HEK293 (cell line): Measurements from ENCODE around the gene SPO11.

Experiments
- CTCF ChIA-PET: fragments of 350-600 bp; formaldehyde crosslinking; extraction: SDS; loops from one replicate; lab custom pipeline; 2021; ENCODE audit warnings: antibody characterized with exemption; lab: Yijun Ruan, JAX
- POLR2A ChIA-PET: fragments of 300-600 bp; formaldehyde crosslinking; extraction: SDS; loops from one replicate; lab custom pipeline; 2020; ENCODE audit warnings: antibody characterized with exemption, inconsistent platforms; lab: Yijun Ruan, JAX
- H3K27ac ChIP-seq: fragments of 200-500 bp; sonication (Bioruptor generic); 2 replicates; pipeline ENCODE4 v1.5.1; 2014; ENCODE audit warnings: low read depth, low read length, control low read depth, inconsistent platforms; ENCODE audit errors: extremely low read depth
- H3K36me3 ChIP-seq, 2 experiments: fragments of 200-500 bp in 1 of 2; sonication (Bioruptor generic) in 1 of 2; 1 replicate in 1 of 2; 2 replicates in 1 of 2; pipeline ENCODE4 v1.5.1; 2014 to 2017; ENCODE audit warnings: inconsistent platforms in 2 of 2, low read length in 2 of 2; ENCODE audit not compliant: control insufficient read depth in 2 of 2, insufficient read depth in 1 of 2
- H3K4me1 ChIP-seq: fragments of 200-500 bp; sonication (Bioruptor generic); 2 replicates; pipeline ENCODE4 v1.5.1; 2014; ENCODE audit warnings: mild to moderate bottlenecking, low read length, inconsistent platforms; ENCODE audit not compliant: control insufficient read depth, insufficient read depth
- H3K4me3 ChIP-seq: 2 replicates; pipeline ENCODE4 v1.5.1; 2011; ENCODE audit warnings: low read depth, mild to moderate bottlenecking, control low read depth, low read length, moderate library complexity
- H3K9me3 ChIP-seq: fragments of 200-500 bp; sonication (Bioruptor generic); 2 replicates; pipeline ENCODE4 v1.5.1; 2014; ENCODE audit warnings: low read depth, low read length, inconsistent platforms; ENCODE audit not compliant: control insufficient read depth, insufficient read depth
- KLF9 ChIP-seq: fragments of 450-650 bp; formaldehyde crosslinking; IDR thresholded peaks from 2 replicates; pipeline ENCODE4 v1.5.1; 2016; ENCODE audit warnings: missing biosample characterization, missing genetic modification characterization, low read depth
- MEIS1 ChIP-seq: sonication (generic); formaldehyde crosslinking; IDR thresholded peaks from 2 replicates; pipeline ENCODE4 v1.8.1; 2022; ENCODE audit warnings: missing genetic modification reagents, mild to moderate bottlenecking, borderline replicate concordance
- PATZ1 ChIP-seq: fragments of 450-650 bp; formaldehyde crosslinking; IDR thresholded peaks from 2 replicates; pipeline ENCODE4 v1.5.1; 2016; ENCODE audit warnings: missing biosample characterization, missing genetic modification characterization
- PRDM6 ChIP-seq: fragments of 450-650 bp; formaldehyde crosslinking; IDR thresholded peaks from 2 replicates; pipeline ENCODE4 v1.5.1; 2017; ENCODE audit warnings: missing biosample characterization, missing genetic modification characterization
- ZFP37 ChIP-seq: fragments of 450-650 bp; formaldehyde crosslinking; IDR thresholded peaks from 2 replicates; pipeline ENCODE4 v1.5.1; 2016; ENCODE audit warnings: missing biosample characterization, missing genetic modification characterization
- ZNF121 ChIP-seq: fragments of 450-650 bp; formaldehyde crosslinking; IDR thresholded peaks from 2 replicates; pipeline ENCODE4 v1.5.1; 2016; ENCODE audit warnings: missing biosample characterization, missing genetic modification characterization
- ZNF157 ChIP-seq: fragments of 450-650 bp; formaldehyde crosslinking; IDR thresholded peaks from 2 replicates; pipeline ENCODE4 v1.5.1; 2016; ENCODE audit warnings: missing biosample characterization, missing genetic modification characterization
- ZNF280D ChIP-seq: fragments of 450-650 bp; formaldehyde crosslinking; IDR thresholded peaks from 2 replicates; pipeline ENCODE4 v1.5.1; 2016; ENCODE audit warnings: missing biosample characterization, missing genetic modification characterization
- ZNF341 ChIP-seq: fragments of 450-650 bp; formaldehyde crosslinking; IDR thresholded peaks from 2 replicates; pipeline ENCODE4; 2016; ENCODE audit warnings: low read depth, missing biosample characterization, missing genetic modification characterization
- ZNF416 ChIP-seq: fragments of 450-650 bp; formaldehyde crosslinking; IDR thresholded peaks from 2 replicates; pipeline ENCODE4 v1.5.1; 2016; ENCODE audit warnings: missing biosample characterization, missing genetic modification characterization
- ZNF423 ChIP-seq: fragments of 450-650 bp; formaldehyde crosslinking; IDR thresholded peaks from 2 replicates; pipeline ENCODE4 v1.5.1; 2016; ENCODE audit warnings: missing biosample characterization, missing genetic modification characterization
- ZNF501 ChIP-seq: fragments of 450-650 bp; formaldehyde crosslinking; IDR thresholded peaks from 2 replicates; pipeline ENCODE4 v1.5.1; 2016; ENCODE audit warnings: missing biosample characterization, missing genetic modification characterization
- ZNF514 ChIP-seq: fragments of 450-650 bp; formaldehyde crosslinking; IDR thresholded peaks from 2 replicates; pipeline ENCODE4 v1.5.1; 2016; ENCODE audit warnings: missing biosample characterization, missing genetic modification characterization
- ZNF596 ChIP-seq: fragments of 450-650 bp; IDR thresholded peaks from 2 replicates; pipeline ENCODE4 v1.5.0; 2018; ENCODE audit warnings: missing biosample characterization, mild to moderate bottlenecking, missing genetic modification characterization, moderate library complexity
- TF ChIP-seq, protein P1 (sequence below): fragments of 450-650 bp; formaldehyde crosslinking; IDR thresholded peaks from 2 replicates; pipeline ENCODE4; 2016; ENCODE audit warnings: missing biosample characterization, missing genetic modification characterization
- TF ChIP-seq, protein P2 (sequence below): fragments of 450-650 bp; formaldehyde crosslinking; IDR thresholded peaks from 2 replicates; pipeline ENCODE4 v1.5.1; 2016; ENCODE audit warnings: missing biosample characterization, missing genetic modification characterization
- TF ChIP-seq, protein P3 (sequence below): fragments of 450-650 bp; formaldehyde crosslinking; IDR thresholded peaks from 2 replicates; pipeline ENCODE4 v1.5.1; 2016; ENCODE audit warnings: missing biosample characterization, missing genetic modification characterization

The SPO11 gene

DNA sequence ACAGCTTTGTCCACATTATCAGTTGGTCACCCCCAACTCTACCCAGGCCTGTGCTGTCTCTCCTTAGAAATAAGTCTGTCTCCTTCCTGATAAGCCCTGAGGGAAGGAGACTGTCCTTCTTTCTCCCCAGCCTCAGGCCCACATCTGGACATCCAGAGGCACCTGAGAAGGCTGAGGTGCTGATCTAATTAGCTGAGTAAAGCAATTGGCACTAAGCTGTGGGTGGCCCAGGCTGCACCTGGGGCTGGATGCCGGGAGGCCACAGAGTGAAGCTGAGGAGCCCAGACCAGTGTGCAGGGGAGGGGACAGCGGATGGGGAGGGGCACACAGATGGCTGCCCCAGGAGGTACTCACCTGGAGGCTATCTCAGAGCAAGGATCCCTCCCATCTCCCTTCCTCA is 37.0 kb upstream of the SPO11 start:
- no peak overlapping the region for H3K4me3 ChIP-seq
- H3K4me1 ChIP-seq, result no peaks in the 10 kb centered on the region
- TF ChIP-seq, protein P1, sequence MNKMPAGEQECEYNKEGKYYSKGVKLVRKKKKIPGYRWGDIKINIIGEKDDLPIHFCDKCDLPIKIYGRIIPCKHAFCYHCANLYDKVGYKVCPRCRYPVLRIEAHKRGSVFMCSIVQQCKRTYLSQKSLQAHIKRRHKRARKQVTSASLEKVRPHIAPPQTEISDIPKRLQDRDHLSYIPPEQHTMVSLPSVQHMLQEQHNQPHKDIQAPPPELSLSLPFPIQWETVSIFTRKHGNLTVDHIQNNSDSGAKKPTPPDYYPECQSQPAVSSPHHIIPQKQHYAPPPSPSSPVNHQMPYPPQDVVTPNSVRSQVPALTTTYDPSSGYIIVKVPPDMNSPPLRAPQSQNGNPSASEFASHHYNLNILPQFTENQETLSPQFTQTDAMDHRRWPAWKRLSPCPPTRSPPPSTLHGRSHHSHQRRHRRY (tag by site-specific recombination), result no peak
- TF ChIP-seq, protein P2, sequence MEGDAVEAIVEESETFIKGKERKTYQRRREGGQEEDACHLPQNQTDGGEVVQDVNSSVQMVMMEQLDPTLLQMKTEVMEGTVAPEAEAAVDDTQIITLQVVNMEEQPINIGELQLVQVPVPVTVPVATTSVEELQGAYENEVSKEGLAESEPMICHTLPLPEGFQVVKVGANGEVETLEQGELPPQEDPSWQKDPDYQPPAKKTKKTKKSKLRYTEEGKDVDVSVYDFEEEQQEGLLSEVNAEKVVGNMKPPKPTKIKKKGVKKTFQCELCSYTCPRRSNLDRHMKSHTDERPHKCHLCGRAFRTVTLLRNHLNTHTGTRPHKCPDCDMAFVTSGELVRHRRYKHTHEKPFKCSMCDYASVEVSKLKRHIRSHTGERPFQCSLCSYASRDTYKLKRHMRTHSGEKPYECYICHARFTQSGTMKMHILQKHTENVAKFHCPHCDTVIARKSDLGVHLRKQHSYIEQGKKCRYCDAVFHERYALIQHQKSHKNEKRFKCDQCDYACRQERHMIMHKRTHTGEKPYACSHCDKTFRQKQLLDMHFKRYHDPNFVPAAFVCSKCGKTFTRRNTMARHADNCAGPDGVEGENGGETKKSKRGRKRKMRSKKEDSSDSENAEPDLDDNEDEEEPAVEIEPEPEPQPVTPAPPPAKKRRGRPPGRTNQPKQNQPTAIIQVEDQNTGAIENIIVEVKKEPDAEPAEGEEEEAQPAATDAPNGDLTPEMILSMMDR (tag by site-specific recombination), result no peak
- TF ChIP-seq ZNF121 (no peak), MEIS1 (CRISPR knock-in tag) (no peak), PATZ1 (no peak), ZNF501 (tag by site-specific recombination) (no peak), PRDM6 (tag by site-specific recombination) (no peak), ZNF416 (tag by site-specific recombination) (no peak), ZNF280D (tag by site-specific recombination) (no peak), ZNF341 (tag by site-specific recombination) (no peak), ZNF514 (tag by site-specific recombination) (no peak), KLF9 (tag by site-specific recombination) (no peak)
- TF ChIP-seq, protein P3, sequence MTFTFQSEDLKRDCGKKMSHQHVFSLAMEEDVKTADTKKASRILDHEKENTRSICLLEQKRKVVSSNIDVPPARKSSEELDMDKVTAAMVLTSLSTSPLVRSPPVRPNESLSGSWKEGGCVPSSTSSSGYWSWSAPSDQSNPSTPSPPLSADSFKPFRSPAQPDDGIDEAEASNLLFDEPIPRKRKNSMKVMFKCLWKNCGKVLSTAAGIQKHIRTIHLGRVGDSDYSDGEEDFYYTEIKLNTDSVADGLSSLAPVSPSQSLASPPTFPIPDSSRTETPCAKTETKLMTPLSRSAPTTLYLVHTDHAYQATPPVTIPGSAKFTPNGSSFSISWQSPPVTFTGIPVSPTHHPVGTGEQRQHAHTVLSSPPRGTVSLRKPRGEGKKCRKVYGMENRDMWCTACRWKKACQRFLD (tag by site-specific recombination), result no peak
- POLR2A ChIA-PET, result no interaction called here
- CTCF ChIA-PET, result no interaction called here
- no peaks in the 10 kb centered on the region for H3K9me3 ChIP-seq
- no peaks in the 10 kb centered on the region for H3K36me3 ChIP-seq
- H3K27ac ChIP-seq, result no peak overlapping the region

DNA sequence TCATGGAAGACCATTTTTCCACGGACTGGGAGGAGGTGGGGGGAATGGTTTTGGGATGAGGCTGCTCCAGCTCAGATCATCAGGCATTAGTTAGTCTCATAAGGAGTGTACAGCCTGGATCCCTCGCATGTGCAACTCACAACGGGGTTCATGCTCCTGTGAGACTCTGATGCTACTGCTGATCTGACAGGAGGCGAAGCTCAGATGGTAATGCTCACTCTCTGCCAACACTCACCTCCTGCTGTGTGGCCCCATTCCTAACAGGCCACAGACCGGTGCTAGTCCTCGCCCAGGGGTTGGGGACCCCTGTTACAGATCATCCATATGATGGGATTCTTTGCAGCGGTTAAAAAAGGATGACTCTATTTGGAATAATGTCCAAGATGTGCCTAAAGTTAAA is 35.6 kb upstream of the SPO11 start:
- H3K4me1 ChIP-seq, result no peaks in the 10 kb centered on the region
- no peaks in the 10 kb centered on the region for H3K9me3 ChIP-seq
- H3K36me3 ChIP-seq, result no peaks in the 10 kb centered on the region
- TF ChIP-seq ZFP37 (tag by site-specific recombination), result no peak
- TF ChIP-seq ZNF596, result no peak
- TF ChIP-seq ZNF423, result no peak
- no peak for TF ChIP-seq ZNF157
- H3K27ac ChIP-seq, result no peak overlapping the region
- H3K4me3 ChIP-seq, result no peak overlapping the region
- ChIA-PET POLR2A (no interaction called here), CTCF (no interaction called here)
